Prostate gland (tissue), 2 donors: Measurements from ENCODE around the gene ZMIZ1. TPM values are rescaled to one million over a fixed set of nuclear protein-coding genes. Genes with fewer than 3 reads are reported as not detected.
A peak's percentile ranks its signal among the peaks of the same experiment; 100 is the strongest.

Experiments used
- DNase-seq: peaks from one replicate; pipeline ENCODE4 v3.0.0-alpha.2; 2019; ENCODE audit warnings: low spot score
- H3K27ac ChIP-seq, 2 donors: fragments of 200-600 bp; sonication (generic); 2 replicates each; pipeline ENCODE4 v1.5.1; 2017 to 2019
- H3K27me3 ChIP-seq: fragments of 200-600 bp; sonication (generic); replicated peaks from 2 replicates; pipeline ENCODE4 v1.5.1; 2019; ENCODE audit not compliant: insufficient read depth
- H3K36me3 ChIP-seq, 2 donors: fragments of 200-600 bp; sonication (generic); 1 replicate in 1 of 2; 2 replicates in 1 of 2; pipeline versions ENCODE4 v1.5.1 to v1.8.1; 2017 to 2019
- H3K4me1 ChIP-seq: fragments of 200-600 bp; sonication (generic); replicated peaks from 2 replicates; pipeline ENCODE4 v1.5.1; 2019
- H3K4me3 ChIP-seq, 2 donors: fragments of 200-600 bp; sonication (generic); 2 replicates each; pipeline ENCODE4 v1.5.1; 2017 to 2019
- H3K9me3 ChIP-seq: fragments of 200-600 bp; sonication (generic); 2 replicates; pipeline ENCODE4 v1.5.1; 2017
- POLR2A ChIP-seq: fragments of 450-650 bp; IDR thresholded peaks from one replicate; pipeline ENCODE4 v1.6.1; 2016; ENCODE audit warnings: antibody characterized with exemption, mild to moderate bottlenecking
- POLR2AphosphoS5 ChIP-seq: sonication (generic); formaldehyde crosslinking; IDR thresholded peaks from one replicate; pipeline ENCODE4 v1.6.1; 2017; ENCODE audit warnings: antibody characterized with exemption
- WGBS: methylation state at CpG from one replicate; pipeline ENCODE4 v1.1.5; 2018; 5-methylcytosine and 5-hydroxymethylcytosine counted together
- intact Hi-C: fragments of 100-400 bp; cut with DNase I; formaldehyde crosslinking; loops from one replicate; pipeline ENCODE4 v1.14.2; 2022
- total RNA-seq, 2 donors: library from RNA; depleted of rRNA; stranded (reverse); fragments of >200 nt; gene quantifications; one replicate each; pipeline ENCODE4 v1.1.0, GENCODE V29; 2016
- TF ChIP-seq, protein P1 (sequence below), 4 experiments: fragments of 200-600 bp in 2 of 4; fragments of 450-650 bp in 2 of 4; sonication (generic) in 2 of 4; IDR thresholded peaks; 1 replicate in 3 of 4; 2 replicates in 1 of 4; pipeline ENCODE4 v1.5.1; 2016 to 2019; ENCODE audit warnings: antibody characterized with exemption in 4 of 4, mild to moderate bottlenecking in 2 of 4, moderate library complexity in 2 of 4

ZMIZ1 gene
- total RNA-seq, 2 donors from 2014 or later, result 69.6 to 78.5 TPM

DNA sequence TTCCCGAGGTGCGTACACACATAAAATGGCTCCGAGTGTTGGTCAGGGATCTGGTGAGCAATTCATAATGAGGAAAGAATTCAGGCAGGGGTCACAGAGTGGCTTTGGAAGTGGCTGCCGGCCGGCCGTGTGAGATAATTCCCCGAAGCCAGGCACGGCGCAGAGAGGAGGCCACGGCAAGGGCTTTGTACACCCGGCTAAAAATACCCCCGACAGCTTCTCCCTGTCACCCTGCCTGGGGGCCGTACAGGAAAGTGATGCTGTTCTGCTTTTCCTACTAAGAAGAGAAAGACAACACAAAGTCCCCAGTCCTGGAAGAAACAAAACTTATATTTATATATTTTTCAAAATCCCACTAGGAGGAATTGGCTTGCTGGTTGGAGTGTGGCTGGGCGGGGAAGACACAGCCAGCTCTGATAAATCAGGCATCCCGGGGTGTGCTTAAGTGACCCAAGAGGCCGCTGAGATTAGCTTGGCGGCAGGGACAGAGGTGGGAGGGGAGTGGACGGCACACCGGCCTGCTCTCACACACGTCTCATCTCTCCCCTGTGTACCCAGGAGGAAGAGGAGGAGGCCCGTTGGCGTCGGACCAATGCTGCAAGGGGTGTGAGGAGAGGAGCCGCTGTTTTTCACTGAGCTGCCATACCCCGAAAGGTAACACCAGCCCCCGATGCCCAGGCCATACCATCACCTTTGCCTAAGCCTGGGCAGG, 70.5 kb downstream of the ZMIZ1 start:
- no peaks in the 10 kb centered on the region for H3K27me3 ChIP-seq
- no peak for DNase-seq
- no peak overlapping the region for H3K4me3 ChIP-seq
- intact Hi-C loops, result loop anchor here (5.0 kb wide), 1 partner anchor 37 kb away; no protein-coding TSS in a partner anchor
- no peaks in the 10 kb centered on the region for H3K9me3 ChIP-seq
- TF ChIP-seq POLR2AphosphoS5 (no peak), POLR2A (no peak)
- TF ChIP-seq, protein P1, sequence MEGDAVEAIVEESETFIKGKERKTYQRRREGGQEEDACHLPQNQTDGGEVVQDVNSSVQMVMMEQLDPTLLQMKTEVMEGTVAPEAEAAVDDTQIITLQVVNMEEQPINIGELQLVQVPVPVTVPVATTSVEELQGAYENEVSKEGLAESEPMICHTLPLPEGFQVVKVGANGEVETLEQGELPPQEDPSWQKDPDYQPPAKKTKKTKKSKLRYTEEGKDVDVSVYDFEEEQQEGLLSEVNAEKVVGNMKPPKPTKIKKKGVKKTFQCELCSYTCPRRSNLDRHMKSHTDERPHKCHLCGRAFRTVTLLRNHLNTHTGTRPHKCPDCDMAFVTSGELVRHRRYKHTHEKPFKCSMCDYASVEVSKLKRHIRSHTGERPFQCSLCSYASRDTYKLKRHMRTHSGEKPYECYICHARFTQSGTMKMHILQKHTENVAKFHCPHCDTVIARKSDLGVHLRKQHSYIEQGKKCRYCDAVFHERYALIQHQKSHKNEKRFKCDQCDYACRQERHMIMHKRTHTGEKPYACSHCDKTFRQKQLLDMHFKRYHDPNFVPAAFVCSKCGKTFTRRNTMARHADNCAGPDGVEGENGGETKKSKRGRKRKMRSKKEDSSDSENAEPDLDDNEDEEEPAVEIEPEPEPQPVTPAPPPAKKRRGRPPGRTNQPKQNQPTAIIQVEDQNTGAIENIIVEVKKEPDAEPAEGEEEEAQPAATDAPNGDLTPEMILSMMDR (IDR thresholded peaks at IDR 0.05), result no peak
- peak overlapping the region; percentile 63 to 66 for H3K27ac ChIP-seq
- WGBS, result 46% methylated on average over 26 of the region's 26 CpGs
- H3K4me1 ChIP-seq, result peaks cover 5% of the 10 kb centered on the region
- no peaks in the 10 kb centered on the region for H3K36me3 ChIP-seq

DNA sequence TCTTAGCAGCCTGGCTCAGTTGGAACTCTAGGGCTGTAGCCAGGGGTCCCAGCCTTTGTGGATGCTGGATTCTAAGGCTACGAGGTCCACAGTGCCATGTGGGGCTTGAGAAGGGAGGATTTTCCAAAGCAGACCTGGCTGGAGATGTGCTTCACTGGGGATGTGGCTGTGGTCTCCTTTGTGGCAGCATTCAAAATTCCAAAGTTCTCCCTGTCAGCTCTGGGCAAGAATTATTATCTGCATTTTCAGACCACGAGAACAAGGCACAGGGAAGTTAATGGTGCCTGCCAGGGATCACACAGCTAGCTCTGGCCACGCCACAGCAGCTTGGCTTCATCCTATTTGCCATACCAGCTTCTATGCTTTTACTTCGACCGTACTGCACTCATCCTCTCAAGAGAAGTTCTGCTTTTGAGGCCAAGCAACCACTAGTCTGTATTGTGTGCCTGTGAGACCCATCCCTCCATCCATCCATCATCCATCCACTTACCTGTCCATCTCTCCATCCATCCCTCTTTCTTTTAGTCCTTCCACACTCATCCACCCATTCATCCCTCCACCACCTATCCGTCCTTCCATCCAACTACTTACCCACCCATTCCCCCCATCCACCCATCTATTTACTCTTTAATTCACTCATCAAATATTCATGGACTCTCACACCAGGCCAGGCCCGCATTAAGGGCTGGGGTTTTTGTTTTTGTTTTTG, 71.5 kb downstream of the ZMIZ1 start:
- TF ChIP-seq, protein P1 (IDR thresholded peaks at IDR 0.05), result no peak
- TF ChIP-seq POLR2AphosphoS5, result no peak
- no peak for DNase-seq
- intact Hi-C loops, result no loop called here
- Histone ChIP-seq H3K4me1 (peaks cover 5% of the 10 kb centered on the region), H3K36me3 (no peaks in the 10 kb centered on the region), H3K9me3 (no peaks in the 10 kb centered on the region), H3K27me3 (no peaks in the 10 kb centered on the region), H3K4me3 (no peak overlapping the region), H3K27ac (peak overlapping the region in 1 of 2 donors; percentile 66)
- 88% methylated on average over 7 of the region's 7 CpGs for WGBS

DNA sequence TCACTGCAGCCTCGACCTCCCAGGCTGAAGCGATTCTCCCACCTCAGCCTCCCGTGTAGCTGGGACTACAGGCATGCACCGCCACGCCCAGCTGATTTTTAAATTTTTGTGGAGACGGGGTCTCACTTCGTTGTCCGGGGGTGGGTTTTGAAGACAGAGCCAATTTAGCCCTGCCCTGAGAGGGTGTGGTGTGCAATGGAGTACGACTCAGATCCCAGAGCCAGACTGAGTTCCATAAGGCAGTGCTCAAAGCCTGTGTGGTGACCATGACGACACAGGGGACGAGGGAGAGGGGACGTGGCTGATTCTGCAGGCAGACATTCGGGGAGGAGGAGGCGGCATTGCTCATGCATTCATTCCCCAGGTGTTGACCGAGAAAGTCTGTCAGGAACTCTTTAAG, 72.1 kb downstream of the ZMIZ1 start:
- intact Hi-C loops, result no loop called here

DNA sequence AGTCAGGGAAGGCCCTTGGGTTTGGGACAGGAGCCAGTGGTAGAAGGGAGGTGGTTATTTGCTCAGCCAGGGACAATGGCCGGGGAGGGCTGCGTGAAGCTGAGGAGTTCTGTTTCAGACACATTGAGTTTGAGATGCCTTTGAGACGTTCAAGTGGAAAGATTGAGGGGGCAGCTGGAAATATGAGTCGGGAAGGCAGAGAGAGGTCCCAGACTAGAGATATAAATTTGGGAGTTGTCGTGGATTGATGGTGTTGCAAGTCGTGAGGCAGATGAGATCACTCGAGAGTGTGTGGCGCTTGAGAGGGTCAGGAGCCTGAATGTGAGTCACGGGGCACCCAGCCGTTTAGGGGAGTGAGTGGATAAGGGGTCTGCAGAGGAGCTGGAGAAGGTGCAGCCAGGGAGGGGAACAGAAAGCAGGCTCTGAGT, 73.3 kb downstream of the ZMIZ1 start:
- no peaks in the 10 kb centered on the region for H3K27me3 ChIP-seq
- no peaks in the 10 kb centered on the region for H3K9me3 ChIP-seq
- peaks cover 22% of the 10 kb centered on the region for H3K4me1 ChIP-seq
- H3K27ac ChIP-seq, result no peak overlapping the region
- H3K4me3 ChIP-seq, result no peak overlapping the region
- 36% methylated on average over 10 of the region's 10 CpGs for WGBS
- DNase-seq, result no peak
- TF ChIP-seq, protein P1 (IDR thresholded peaks at IDR 0.05), result no peak
- no peak for TF ChIP-seq POLR2A
- H3K36me3 ChIP-seq, result no peaks in the 10 kb centered on the region
- intact Hi-C loops, result no loop called here

More for the DNA sequence above, 72.1 kb downstream of the ZMIZ1 start:
- H3K9me3 ChIP-seq, result no peaks in the 10 kb centered on the region
- peak overlapping the region in 1 of 2 donors; percentile 2 for H3K27ac ChIP-seq
- H3K36me3 ChIP-seq, result no peaks in the 10 kb centered on the region
- H3K4me3 ChIP-seq, result no peak overlapping the region
- no peaks in the 10 kb centered on the region for H3K27me3 ChIP-seq
- TF ChIP-seq, protein P1 (IDR thresholded peaks at IDR 0.05), result no peak
- no peak for DNase-seq
- peaks cover 9% of the 10 kb centered on the region for H3K4me1 ChIP-seq
- WGBS, result 80% methylated on average over 15 of the region's 15 CpGs
